HG03460 (cell line): ENCODE data around the gene GRAP.

Source experiments
- ATAC-seq: cut with Tn5 transposase; IDR thresholded peaks from one replicate; pipeline ENCODE4 v1.9.1; 2021; ENCODE audit not compliant: unreplicated experiment

The GRAP gene

DNA sequence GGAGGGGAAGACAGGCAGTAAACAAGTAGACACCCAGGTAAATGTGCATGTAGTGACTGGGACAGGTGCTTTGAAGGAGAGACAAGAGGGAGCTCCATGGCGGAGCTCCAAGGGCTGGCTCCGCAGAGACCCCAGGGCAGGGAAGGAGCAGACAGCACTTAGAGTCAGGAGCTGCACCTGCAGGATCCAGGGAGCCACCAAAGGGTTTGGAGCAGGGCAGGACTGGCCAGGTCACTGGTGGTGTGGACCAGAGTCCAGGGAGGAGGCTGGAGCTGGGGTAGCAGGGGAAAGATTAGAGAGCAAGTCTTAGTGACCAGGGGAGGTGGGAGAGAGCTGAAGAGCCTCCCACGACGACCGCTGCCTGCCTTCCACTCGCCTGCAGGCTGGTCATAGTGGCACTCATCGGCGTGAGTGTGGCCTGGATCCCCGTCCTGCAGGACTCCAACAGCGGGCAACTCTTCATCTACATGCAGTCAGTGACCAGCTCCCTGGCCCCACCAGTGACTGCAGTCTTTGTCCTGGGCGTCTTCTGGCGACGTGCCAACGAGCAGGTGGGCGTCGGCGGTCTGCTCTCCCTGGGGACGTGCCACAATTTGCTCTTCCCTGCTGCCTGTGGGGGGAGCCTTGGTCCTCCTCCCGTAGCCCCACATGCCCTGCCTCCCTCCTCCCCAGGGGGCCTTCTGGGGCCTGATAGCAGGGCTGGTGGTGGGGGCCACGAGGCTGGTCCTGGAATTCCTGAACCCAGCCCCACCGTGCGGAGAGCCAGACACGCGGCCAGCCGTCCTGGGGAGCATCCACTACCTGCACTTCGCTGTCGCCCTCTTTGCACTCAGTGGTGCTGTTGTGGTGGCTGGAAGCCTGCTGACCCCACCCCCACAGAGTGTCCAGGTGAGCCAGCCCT lies 27.5 kb downstream of the GRAP start:
- ATAC-seq: no peak

DNA sequence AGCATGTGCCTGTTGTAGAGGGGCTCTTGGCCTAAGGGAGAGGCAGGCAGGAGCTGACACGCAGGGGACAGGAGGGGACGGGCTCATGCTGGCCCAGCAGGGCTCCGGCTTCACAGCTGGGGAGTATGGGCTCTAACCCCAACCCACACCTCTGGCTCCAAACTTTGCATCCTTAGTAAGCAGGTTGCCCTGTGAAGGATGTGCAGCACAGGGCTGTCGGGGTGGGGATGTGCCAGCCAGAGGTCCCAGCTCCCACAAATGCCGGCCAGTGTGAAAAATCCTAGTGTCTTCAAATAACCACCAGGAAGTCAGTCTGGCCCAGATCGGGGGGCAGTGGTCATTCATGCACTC lies 28.2 kb downstream of the GRAP start:
- ATAC-seq: no peak

DNA sequence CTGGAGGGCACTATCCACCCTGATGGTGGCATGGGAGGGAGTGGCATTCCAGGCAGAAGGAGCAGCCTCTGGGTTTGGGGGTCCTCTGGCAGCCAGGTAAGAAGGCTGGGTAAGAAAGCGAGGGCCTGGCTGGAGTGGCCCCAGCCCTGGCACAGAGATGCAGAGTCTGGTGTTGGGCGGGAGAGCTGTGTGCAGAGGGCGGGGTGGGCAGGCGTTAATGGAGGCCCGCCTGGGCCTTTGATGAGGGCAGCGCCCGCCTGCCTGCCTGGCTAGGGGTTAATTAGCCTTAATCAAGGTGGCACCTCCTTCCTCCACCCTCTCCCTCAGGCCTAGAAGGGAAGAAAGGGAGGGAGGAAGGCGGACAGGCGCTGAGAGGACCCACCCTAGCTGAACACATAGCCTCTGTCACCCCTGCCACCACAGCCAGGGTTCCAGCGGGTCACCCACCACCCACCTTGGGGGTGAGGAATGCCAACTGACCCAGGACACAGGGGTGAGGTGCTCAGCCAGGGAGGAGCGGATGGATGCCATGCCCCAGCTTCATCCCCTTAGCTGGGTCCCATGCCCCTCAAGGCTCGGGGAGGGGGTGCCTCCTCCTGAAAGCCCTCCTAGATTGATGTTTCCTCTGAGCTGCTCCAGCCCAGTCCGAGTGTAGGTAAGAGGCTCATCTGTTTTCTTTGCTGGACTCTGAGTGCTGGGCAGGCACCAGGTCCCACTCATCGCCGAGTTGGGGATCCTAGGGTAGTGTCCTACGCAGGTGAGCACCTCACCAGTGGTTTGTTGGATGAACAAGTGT lies 28.8 kb downstream of the GRAP start:
- ATAC-seq: no peak

DNA sequence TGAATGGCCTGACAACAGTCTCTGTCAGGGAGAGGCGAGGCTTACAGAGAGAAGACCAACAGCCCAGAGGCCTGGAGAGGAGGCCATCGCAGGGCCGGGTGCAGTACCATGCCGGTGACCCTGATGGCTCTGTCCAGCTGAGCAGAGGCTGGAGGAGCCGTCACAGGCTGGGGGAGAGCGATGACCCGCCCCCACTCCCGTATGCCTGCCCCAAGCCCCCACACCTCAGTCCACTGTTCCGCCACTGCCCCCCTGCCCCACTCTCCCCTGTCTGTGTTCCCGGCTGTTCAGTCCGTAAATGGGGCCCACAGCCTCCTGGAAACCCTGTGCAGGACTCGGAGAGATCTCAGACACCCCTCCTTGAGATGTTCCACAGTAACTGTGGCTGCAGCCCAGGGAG lies 29.4 kb downstream of the GRAP start:
- ATAC-seq: no peak

DNA sequence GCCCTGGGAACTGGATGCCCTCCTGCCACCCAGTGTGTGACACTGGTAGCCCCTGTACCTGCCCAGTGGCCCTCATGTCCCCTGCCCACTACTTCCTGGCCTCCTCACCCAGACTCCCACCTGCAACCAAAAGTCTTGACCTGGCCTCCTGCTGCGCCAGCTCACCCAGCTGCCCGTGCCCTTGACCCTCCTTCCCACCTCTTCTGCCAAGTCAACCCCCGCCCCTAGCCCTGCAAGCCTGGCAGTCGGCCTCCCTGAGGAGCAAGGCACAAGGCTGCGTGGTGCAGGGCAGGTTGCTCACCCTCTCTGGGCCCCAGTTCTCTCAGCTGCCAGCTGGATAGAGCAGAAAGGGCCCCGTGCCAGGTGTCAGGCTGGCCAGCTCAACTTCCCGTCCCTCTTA lies 29.9 kb downstream of the GRAP start:
- no peak for ATAC-seq

DNA sequence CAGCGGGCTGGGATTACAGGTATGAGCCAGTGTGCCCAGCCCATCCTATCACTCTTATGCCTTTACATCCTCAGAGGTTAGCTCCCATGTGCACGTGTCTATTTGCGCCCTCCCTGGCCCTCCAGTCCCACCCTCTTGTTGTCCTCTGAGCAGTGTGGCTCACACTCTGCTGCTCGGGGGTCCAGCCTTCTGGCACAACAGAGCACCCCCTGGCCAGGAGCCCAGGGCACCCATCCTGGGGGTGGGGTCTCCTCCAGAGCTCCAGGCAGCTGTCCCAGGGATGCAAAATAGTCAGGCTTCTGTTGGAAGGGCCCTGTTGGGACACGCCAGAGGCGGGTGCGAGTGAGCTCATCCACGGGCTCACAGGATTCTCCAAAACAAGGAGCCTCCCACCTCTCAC lies 30.5 kb downstream of the GRAP start:
- ATAC-seq: no peak

DNA sequence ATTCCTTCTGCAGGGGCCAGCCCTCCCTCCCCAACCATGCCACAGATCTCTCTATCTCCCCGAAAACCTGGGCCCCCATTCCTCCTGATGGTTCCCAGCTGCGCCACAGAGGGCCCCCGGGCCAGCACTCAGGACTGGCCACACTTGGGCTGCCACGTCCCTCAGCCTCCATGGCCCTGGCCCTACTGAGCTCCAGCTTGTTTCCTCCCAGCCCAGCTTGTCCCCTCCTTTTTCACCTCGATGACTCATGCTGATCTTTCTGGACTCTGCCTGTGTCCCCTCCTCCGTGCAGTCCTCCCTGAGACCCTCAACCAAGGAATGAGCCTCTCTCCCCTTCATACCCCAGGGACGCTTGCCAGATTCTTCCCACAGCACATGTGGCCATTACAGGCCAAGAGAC lies 31.3 kb downstream of the GRAP start:
- ATAC-seq: no peak

DNA sequence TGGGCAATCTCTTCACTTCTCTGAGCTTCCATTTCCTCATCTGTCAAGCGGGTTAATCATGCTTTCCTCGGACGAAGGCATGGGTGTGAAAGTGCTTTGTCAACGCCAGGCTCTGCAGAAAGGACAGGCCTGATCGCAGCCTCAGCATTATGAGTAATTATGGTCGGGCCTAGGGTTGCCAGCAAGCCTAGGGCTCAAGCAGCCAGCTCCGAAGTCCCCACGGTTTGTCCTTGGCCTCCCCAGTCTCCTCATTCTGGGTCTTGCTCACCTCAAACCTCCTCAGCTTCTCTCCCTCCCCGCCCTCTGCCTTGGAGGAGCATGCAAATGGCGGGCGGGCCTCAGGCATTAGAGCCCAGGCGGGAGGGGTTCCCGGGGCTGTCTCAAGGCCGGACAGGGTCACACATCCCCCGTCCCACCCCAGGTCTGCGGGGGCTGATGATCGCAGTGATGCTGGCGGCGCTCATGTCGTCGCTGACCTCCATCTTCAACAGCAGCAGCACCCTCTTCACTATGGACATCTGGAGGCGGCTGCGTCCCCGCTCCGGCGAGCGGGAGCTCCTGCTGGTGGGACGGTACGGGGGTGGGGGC lies 32.0 kb downstream of the GRAP start:
- ATAC-seq: no peak

DNA sequence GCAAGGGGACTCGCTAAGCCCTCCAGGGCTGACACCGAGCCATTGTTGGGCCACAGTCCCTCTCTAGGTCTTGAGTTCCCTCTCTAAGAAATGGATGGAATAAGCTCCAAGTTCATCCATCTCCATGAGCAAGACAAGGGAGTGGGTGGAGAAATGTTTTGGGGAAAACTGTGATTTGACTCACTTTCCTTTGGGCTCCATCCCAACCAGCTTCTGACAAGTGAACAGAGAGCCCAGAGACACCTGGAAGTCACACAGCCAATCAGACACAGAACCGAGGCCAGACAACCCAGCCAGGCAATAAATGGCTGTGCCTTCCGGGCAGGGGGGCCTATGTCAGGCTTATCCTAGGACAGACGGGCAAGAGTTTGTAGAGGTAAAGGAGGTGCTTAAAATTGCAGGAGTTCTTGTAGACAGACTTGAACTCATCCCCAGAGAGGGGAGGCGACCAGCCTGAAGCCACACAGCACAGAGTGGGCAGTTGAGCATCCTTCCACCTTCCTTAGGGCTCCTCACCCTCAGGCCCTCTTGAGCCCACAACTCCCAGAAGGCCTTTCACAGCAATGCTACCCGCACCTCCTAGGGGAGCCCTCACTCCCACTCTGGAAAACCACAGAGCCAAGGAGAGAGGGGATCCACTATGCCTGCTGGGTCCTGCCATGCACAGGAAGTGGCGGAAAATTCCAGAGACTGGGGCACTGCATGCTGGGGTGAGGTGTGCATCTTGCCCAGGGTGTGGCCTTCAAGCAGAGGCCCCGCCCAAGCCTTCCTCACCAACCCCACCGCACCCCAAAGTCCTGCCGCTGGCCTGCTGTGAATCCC lies 32.7 kb downstream of the GRAP start:
- ATAC-seq: no peak

DNA sequence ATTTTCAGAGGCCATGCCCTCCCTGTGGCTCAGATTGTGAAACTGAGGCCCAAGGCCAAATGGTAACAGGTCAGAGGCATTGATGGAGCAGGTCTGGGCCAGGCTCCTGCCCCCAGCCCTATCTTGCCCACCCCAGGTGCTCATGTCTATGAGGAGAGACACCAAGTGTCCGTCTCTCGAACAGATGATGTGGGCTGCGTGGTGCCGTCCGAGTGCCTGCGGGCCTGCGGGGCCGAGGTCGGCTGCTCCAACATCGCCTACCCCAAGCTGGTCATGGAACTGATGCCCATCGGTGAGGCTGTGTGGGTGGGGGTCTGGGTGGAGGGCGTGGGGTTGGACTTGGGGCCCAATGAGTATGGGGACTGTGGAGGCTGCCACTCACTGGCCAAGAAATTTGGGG lies 33.5 kb downstream of the GRAP start:
- ATAC-seq: no peak

DNA sequence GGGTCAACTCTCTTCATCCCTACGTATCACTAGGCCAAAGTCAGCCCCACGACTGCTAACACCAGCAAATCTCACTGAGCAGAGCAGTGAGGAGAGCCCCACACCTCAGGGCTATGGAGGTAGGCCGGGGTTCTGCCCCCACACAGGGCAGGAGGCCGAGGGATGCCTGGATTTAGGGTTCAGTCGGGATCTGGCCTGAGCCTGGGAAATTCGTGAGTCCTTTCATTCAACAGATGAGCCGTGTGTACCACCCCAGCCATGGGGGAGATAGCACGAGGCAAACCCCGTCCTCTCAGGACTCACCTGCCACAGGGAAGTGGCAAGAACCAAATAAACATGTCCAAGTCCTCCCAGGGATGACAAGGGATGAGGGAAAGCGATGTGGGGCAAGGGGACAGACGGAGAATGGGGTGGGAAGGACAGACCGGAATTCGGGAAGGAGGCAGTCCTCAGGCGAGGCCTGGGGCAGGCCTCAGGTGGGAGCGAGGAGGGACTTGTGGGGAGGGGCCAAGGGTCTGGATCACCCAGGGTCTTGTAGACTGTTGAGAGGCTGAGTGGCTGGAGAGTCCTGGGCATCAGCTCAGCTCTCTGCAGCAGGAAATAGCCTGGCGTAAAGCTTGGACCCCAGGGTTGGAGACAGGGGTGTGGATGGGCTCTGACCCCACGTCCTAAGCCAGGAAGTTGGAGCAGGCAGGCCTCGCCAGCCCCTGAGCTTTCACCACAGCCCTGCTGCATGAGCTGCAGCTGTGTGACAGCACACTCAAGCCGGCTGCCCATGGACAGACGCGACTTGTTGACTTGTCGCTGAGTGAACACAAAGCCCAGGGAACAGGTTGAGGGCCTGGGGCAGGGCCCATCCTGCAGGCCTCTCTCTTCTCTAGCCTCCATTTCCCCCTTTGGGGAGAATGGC lies 34.3 kb downstream of the GRAP start:
- no peak for ATAC-seq

DNA sequence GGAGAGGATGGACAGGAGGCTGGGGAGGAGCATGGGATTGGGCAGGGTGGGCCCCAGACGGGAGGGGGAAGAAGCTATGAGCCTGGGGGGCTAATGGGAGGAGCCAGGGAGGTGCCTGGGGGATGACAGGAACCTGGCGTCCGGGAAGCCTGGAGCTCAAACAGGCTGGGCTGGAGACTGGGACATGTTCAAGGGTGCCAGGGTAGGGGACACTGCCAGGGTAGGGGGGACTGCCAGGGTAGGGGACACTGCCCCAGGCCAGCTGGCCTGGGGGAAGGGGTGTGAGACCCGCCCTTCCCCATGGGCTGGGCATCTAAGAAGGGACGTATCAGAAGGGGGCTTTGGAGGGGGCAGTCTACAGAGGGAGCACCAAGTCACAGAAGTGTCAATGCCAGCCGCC lies 35.2 kb downstream of the GRAP start:
- ATAC-seq: no peak

DNA sequence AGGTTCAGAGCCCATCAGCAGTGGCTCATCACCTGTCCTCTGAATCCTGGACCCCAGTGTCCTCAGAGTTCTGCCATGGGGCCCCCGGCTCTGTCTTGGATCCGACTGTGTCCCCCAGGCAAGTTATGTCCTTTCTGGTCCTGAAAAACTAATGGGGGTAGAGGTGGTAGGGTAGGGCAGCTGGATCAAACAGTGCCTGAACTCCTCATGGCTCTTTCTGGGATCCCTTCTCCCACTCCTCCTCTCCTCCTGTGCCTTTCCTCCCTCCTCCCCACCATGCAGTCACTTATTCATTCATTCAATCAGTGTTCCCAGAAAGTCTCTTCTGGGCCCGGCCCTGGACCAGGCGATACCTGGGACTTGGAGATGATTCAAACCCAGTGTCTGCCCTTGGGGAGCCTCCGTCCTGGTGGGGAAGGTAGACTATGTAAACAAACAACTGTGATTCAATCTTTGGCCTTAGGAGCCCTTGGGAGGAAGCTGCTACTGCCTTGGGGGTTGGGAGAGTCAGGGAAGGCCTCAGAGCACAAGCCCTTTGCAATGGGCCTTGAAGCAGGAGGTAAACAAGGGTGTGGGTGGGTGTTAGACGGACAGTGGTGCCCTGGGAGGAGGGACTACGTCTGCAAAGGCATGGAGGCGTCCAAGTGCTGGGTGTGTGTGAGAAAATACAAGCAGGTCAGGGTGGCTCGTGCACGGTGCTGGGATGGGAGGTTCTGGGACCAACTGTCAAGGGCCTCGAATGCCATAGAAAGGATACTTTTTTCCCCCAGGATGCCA lies 35.8 kb downstream of the GRAP start:
- ATAC-seq: no peak

DNA sequence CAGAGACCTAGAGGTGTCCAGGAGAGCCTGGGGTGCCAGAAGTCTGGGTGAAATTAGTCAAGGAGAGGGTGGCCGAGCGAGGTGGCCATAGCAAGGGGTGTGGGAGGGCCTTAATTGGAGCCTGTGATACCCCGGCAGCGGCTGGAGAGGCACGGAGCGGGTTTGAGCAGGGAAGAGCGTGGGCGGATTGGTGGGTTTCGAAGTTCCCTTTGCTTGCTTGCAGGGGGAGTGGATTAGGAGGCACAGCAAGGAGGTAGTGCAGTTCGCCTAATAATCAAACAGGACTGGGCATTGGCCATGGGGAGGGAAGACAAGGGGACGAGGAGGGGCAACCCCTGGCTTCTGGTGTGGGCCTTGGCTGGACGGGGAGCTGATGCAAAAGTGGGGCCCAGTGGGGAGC lies 36.8 kb downstream of the GRAP start:
- ATAC-seq: no peak

DNA sequence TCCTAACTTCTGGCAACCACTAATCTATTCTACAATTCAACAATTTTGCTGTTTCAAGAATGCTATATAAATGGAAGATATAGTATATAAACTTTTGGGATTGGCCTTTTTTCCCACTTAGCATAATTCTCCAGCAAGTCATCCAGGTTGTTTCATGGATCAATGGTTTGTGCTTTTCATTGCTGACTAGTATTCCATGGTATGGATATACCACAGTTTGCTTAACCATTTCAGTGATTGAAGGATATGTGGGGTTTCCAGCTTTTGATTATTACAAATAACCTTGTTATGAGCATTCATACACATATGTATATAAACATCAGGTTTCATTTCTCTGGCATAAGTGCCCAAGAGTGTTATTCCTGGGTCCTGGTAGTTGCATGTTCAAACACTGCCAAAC lies 40.1 kb downstream of the GRAP start:
- no peak for ATAC-seq

DNA sequence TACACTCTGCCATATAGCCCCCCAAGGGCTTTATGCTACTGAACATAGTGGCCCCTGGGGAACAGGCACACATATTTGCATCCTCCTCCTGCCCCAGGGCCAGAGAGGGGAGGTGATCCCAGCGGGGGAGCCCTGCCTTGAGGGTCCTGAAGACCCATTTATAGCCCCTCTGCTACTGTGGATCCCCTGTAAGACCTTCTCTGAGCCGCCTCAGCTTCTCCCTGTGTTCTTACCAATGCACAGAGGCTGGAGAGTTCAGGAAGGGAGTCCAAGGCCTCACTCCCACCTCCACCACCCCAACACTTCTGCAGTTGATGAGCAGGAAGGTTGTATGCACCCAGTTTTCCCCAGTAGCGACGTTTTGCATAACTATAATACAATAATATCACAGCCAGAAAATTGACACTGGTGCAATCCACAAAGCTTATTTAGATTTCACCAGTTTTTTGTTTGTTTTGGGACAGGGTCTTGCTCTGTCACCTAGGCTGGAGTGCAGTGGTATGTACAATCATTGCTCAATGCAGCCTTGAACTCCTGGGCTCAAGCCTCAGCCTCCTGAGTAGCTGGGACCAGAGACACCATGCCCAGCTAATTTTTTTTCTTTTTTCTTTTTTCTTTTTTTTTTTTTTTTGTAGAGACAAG lies 40.8 kb downstream of the GRAP start:
- no peak for ATAC-seq

DNA sequence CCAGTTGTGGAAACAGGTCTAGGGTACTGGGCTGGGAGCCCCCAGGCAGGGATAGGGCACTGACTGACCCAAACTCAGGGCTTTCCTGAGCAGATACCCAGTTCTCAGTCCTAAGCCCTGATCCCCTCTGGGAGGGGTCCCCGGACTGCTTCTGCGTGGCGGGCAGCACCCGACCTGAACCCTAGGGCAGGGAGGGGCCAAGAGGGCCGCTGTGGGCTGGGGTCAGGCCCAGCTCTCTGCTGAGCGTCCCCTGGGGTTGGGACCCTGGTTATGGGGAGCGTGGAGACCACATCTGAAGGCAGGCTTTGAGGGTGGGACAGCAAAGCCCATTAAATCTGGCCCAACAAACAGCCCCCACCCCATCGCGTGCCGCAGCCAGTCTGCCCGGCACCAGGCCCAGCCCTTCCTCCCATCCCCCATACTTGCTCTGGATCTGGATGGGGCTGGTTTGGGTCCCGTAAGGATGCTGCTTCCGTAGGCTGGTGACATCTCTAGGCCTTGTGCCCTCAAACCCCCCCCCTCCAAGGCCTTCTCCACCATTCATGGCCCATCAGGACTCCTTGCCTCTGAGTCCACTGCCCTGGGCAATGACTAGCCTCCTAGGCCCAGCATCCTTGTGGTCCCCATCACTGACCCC lies 41.5 kb downstream of the GRAP start:
- no peak for ATAC-seq

DNA sequence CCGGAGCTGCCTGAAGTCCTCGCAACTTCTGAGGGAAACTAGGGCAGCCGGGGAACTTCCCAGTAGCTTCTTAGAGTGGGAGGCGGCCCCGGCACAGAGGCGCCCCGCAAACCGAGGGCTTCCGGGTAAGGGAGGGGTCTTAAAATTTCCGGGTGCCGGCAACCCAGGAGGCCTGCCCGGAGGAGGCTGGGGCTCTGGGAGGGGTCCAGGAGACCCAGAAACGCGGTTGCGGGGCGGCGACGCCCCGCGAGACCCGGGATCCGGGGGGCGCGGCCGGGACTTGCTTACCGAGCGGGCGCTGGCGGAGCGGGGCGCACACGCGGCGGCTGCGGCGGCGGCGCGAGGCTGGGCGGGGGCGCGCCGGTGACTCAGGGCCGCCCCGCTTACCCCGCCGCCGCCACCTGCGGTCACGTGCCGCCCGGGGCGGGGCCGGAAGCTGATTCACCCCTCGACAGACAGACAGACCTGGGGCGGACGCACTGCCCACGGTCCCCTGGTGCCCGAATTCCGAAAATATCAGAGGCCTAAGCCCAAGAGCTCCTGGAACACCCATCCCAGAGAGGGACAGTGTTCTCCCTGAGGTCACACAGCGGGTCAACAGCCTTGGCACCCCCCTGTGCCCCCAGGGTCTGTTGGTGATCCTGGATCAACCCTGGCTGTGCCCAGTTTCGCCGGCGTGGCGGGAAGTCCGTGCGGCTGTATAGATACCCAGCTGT lies 42.2 kb downstream of the GRAP start, which contains the start of gene FAM83G:
TSS of gene FAM83G (minus strand) at position 344 of the 716 bp plus-strand sequence. CDS start 723 bp downstream, outside the sequence.
- peak; percentile 80 for ATAC-seq
